ENCODE data around the gene WEE2. TPM values are rescaled to one million over a fixed set of nuclear protein-coding genes. Genes with fewer than 3 reads are reported as not detected.

The WEE2 gene
- polyA plus RNA-seq, 1 experiment: not detected

- peaks cover 5% of the 10 kb centered on the region for H3K27me3 ChIP-seq (ENCODE audit: control insufficient read depth, insufficient read depth, low read length)
- no peak overlapping the region for H3K27ac ChIP-seq (ENCODE audit: low read depth, low read length)
- no peaks in the 10 kb centered on the region for H3K9me3 ChIP-seq (ENCODE audit: control insufficient read depth, insufficient read depth, low read length)
- ChIA-PET POLR2A (no interaction called here), CTCF (interaction anchor here (0.8 to 1.8 kb wide), 4 partner anchors 38 to 167 kb away, joined by 3 to 6 read pairs (median 4); partner anchors contain the start of gene SSBP1)
- no peak for TF ChIP-seq CTCF (IDR thresholded peaks at IDR 0.05; ENCODE audit: low read depth, low read length)
- H3K4me3 ChIP-seq (ENCODE audit: low read depth, low read length): peak overlapping the region; percentile 77
- DNase-seq (ENCODE audit: low read depth, low spot score): no peak
Observed at GRCh38 chr7:141700848-141701371, 7.2 kb upstream of the WEE2 start.

- no peak for DNase-seq (ENCODE audit: low read depth, low spot score)
- TF ChIP-seq CTCF (IDR thresholded peaks at IDR 0.05; ENCODE audit: low read depth, low read length): no peak
- no peak overlapping the region for H3K27ac ChIP-seq (ENCODE audit: low read depth, low read length)
- POLR2A ChIA-PET: no interaction called here
- H3K9me3 ChIP-seq (ENCODE audit: control insufficient read depth, insufficient read depth, low read length): no peaks in the 10 kb centered on the region
- peaks cover 5% of the 10 kb centered on the region for H3K27me3 ChIP-seq (ENCODE audit: control insufficient read depth, insufficient read depth, low read length)
- peak overlapping the region; percentile 77 for H3K4me3 ChIP-seq (ENCODE audit: low read depth, low read length)
- CTCF ChIA-PET: interaction anchor here (0.8 to 1.8 kb wide), 4 partner anchors 37 to 168 kb away, joined by 3 to 6 read pairs (median 4); partner anchors contain the start of gene SSBP1
Observed at GRCh38 chr7:141701489-141702046, 6.6 kb upstream of the WEE2 start.

- no peaks in the 10 kb centered on the region for H3K9me3 ChIP-seq (ENCODE audit: control insufficient read depth, insufficient read depth, low read length)
- ChIA-PET CTCF (interaction anchor here (1.3 to 2.3 kb wide), 3 partner anchors 36 to 891 kb away, joined by 3 to 9 read pairs (median 3); partner anchors contain the start of gene SSBP1), POLR2A (no interaction called here)
- no peak within 1 kb of the TSS for H3K27ac ChIP-seq (ENCODE audit: low read depth, low read length)
- no peak for DNase-seq (ENCODE audit: low read depth, low spot score)
- TF ChIP-seq CTCF (IDR thresholded peaks at IDR 0.05; ENCODE audit: low read depth, low read length): no peak
- H3K4me3 ChIP-seq (ENCODE audit: low read depth, low read length): peak within 1 kb of the TSS; percentile 77
- H3K27me3 ChIP-seq (ENCODE audit: control insufficient read depth, insufficient read depth, low read length): peaks cover 5% of the 10 kb centered on the region
Observed at GRCh38 chr7:141702047-141702567, 6.0 kb upstream of the WEE2 start, which contains the start of gene DENND11. Gene DENND11 (minus strand): TSS chr7:141702166. CDS start chr7:141702153, 13 bp downstream.

- POLR2A ChIA-PET: no interaction called here
- H3K27ac ChIP-seq (ENCODE audit: low read depth, low read length): no peak overlapping the region
- CTCF ChIA-PET: interaction anchor here (1.3 to 2.3 kb wide), 3 partner anchors 35 to 892 kb away, joined by 3 to 9 read pairs (median 3); partner anchors contain the start of gene SSBP1
- no peak for DNase-seq (ENCODE audit: low read depth, low spot score)
- no peak for TF ChIP-seq CTCF (IDR thresholded peaks at IDR 0.05; ENCODE audit: low read depth, low read length)
- no peak overlapping the region for H3K4me3 ChIP-seq (ENCODE audit: low read depth, low read length)
- H3K27me3 ChIP-seq (ENCODE audit: control insufficient read depth, insufficient read depth, low read length): peaks cover 5% of the 10 kb centered on the region
- H3K9me3 ChIP-seq (ENCODE audit: control insufficient read depth, insufficient read depth, low read length): no peaks in the 10 kb centered on the region
Observed at GRCh38 chr7:141702892-141703291, 5.3 kb upstream of the WEE2 start.

GRCh38 chr7:141704112-141704511 lies 4.0 kb upstream of the WEE2 start:
- Histone ChIP-seq H3K9me3 (ENCODE audit: control insufficient read depth, insufficient read depth, low read length) (no peaks in the 10 kb centered on the region), H3K4me3 (ENCODE audit: low read depth, low read length) (no peak overlapping the region), H3K27ac (ENCODE audit: low read depth, low read length) (no peak overlapping the region), H3K27me3 (ENCODE audit: control insufficient read depth, insufficient read depth, low read length) (peaks cover 5% of the 10 kb centered on the region)
- CTCF ChIA-PET: interaction anchor here (2.3 kb wide), 1 partner anchor 34 kb away, joined by 9 read pairs; the partner anchor contains the start of gene SSBP1
- POLR2A ChIA-PET: no interaction called here
- DNase-seq (ENCODE audit: low read depth, low spot score): no peak
- no peak for TF ChIP-seq CTCF (IDR thresholded peaks at IDR 0.05; ENCODE audit: low read depth, low read length)

Measured in AG04450 (cell line).